Muscle of leg (tissue), 11 donors: ENCODE data around the gene STMP1. TPM values are rescaled to one million over a fixed set of nuclear protein-coding genes. Genes with fewer than 3 reads are reported as not detected.
"Not testable (repeated sequence)": the region's sequence is repeated elsewhere in the genome, so short reads cannot be mapped to it uniquely, and the experiment has no call there.

ENCODE experiments used
- DNase-seq: peaks from one replicate; pipeline ENCODE4 v3.0.0; 2013
- H3K27ac ChIP-seq: one replicate; pipeline ENCODE4 v1.5.1; 2013; ENCODE audit warnings: mild to moderate bottlenecking, low read length, control low read depth
- H3K27me3 ChIP-seq: one replicate; pipeline ENCODE4 v1.6.1; 2013; ENCODE audit warnings: low read length; ENCODE audit not compliant: control insufficient read depth, insufficient read depth
- H3K36me3 ChIP-seq: one replicate; pipeline ENCODE4 v1.6.1; 2013; ENCODE audit warnings: low read length; ENCODE audit not compliant: control insufficient read depth, insufficient read depth
- H3K4me1 ChIP-seq: one replicate; pipeline ENCODE4 v1.6.1; 2013; ENCODE audit warnings: low read length; ENCODE audit not compliant: control insufficient read depth, insufficient read depth
- H3K4me3 ChIP-seq: one replicate; pipeline ENCODE4 v1.5.1; 2013; ENCODE audit warnings: low read length, control low read depth
- H3K9me3 ChIP-seq: replicated peaks from 2 replicates; pipeline ENCODE4 v1.6.1; 2013; ENCODE audit warnings: low read depth, low read length; ENCODE audit not compliant: control insufficient read depth
- WGBS: methylation state at CpG from one replicate; pipeline ENCODE4 v1.1.5; 2013; ENCODE audit warnings: missing lambda C conversion rate; ENCODE audit not compliant: insufficient coverage; 5-methylcytosine and 5-hydroxymethylcytosine counted together
- polyA plus RNA-seq, 8 donors: library from polyadenylated mRNA; unstranded; fragments of 120-200 nt; gene quantifications; one replicate each; pipeline versions ENCODE4 v1.2.1 to v1.2.3, GENCODE V29; 2013; ENCODE audit warnings: inconsistent platforms in 1 of 8, low replicate concordance in 1 of 8; ENCODE audit not compliant: insufficient read length in 8 of 8, insufficient read depth in 1 of 8
- total RNA-seq: library from RNA; stranded (reverse); fragments of 120-200 nt; gene quantifications from one replicate; pipeline ENCODE4 v1.2.4, GENCODE V29; 2013

The STMP1 gene
- total and polyA plus RNA-seq, 9 donors = 16.9 to 52.3 (median 49.8) TPM

GRCh38 chr7:135690566-135690965, 28.3 kb downstream of the STMP1 start:
- peaks cover 21% of the 10 kb centered on the region for H3K36me3 ChIP-seq
- WGBS = 95% methylated on average over 3 of the region's 3 CpGs

GRCh38 chr7:135692055-135692454, 29.7 kb downstream of the STMP1 start:
- no peak overlapping the region for H3K4me3 ChIP-seq
- H3K4me1 ChIP-seq = no peaks in the 10 kb centered on the region
- WGBS = no CpG with 5 or more reads among the region's 3 CpGs
- peaks cover 16% of the 10 kb centered on the region for H3K36me3 ChIP-seq
- H3K27ac ChIP-seq = no peak overlapping the region
- DNase-seq = no peak
- no peaks in the 10 kb centered on the region for H3K27me3 ChIP-seq
- H3K9me3 ChIP-seq = no peaks in the 10 kb centered on the region

More at GRCh38 chr7:135690566-135690965, 28.3 kb downstream of the STMP1 start:
- Histone ChIP-seq H3K27me3 (no peaks in the 10 kb centered on the region), H3K27ac (no peak overlapping the region), H3K9me3 (no peaks in the 10 kb centered on the region), H3K4me1 (no peaks in the 10 kb centered on the region), H3K4me3 (no peak overlapping the region)
- no peak for DNase-seq

GRCh38 chr7:135692606-135693005, 30.3 kb downstream of the STMP1 start:
- no CpG with 5 or more reads among the region's 7 CpGs for WGBS
- not testable (repeated sequence) for H3K4me1 ChIP-seq, H3K9me3 ChIP-seq, H3K27ac ChIP-seq, H3K27me3 ChIP-seq, DNase-seq, H3K4me3 ChIP-seq
- peaks cover 13% of the 10 kb centered on the region for H3K36me3 ChIP-seq

- no peak overlapping the region for H3K27ac ChIP-seq
- no peak overlapping the region for H3K4me3 ChIP-seq
- peaks cover 13% of the 10 kb centered on the region for H3K36me3 ChIP-seq
- 90% methylated on average over 2 of the region's 4 CpGs for WGBS
- H3K27me3 ChIP-seq = no peaks in the 10 kb centered on the region
- no peaks in the 10 kb centered on the region for H3K4me1 ChIP-seq
- DNase-seq = no peak
- no peaks in the 10 kb centered on the region for H3K9me3 ChIP-seq
Observed at GRCh38 chr7:135693558-135693957, 31.2 kb downstream of the STMP1 start.

- H3K27ac ChIP-seq = no peak overlapping the region
- peak; percentile 31 for DNase-seq
- H3K4me1 ChIP-seq = no peaks in the 10 kb centered on the region
- H3K4me3 ChIP-seq = no peak overlapping the region
- H3K27me3 ChIP-seq = no peaks in the 10 kb centered on the region
- H3K9me3 ChIP-seq = no peaks in the 10 kb centered on the region
- WGBS = 44% methylated on average over 7 of the region's 8 CpGs
- peaks cover 2% of the 10 kb centered on the region for H3K36me3 ChIP-seq
Observed at GRCh38 chr7:135697276-135698049, 35.1 kb downstream of the STMP1 start.

GRCh38 chr7:135704074-135704473, 41.8 kb downstream of the STMP1 start:
- Histone ChIP-seq H3K9me3 (no peaks in the 10 kb centered on the region), H3K27me3 (peaks cover 5% of the 10 kb centered on the region), H3K4me1 (no peaks in the 10 kb centered on the region), H3K27ac (no peak overlapping the region), H3K36me3 (no peaks in the 10 kb centered on the region), H3K4me3 (no peak overlapping the region)
- DNase-seq = no peak
- WGBS = 63% methylated on average over 2 of the region's 2 CpGs

- H3K36me3 ChIP-seq = no peaks in the 10 kb centered on the region
- WGBS = 34% methylated on average over 4 of the region's 5 CpGs
- no peaks in the 10 kb centered on the region for H3K9me3 ChIP-seq
Observed at GRCh38 chr7:135704698-135705097, 42.4 kb downstream of the STMP1 start.

GRCh38 chr7:135706038-135706742, 43.9 kb downstream of the STMP1 start:
- Histone ChIP-seq H3K27me3 (peaks cover 7% of the 10 kb centered on the region), H3K4me3 (no peak overlapping the region), H3K36me3 (no peaks in the 10 kb centered on the region), H3K9me3 (no peaks in the 10 kb centered on the region), H3K4me1 (no peaks in the 10 kb centered on the region), H3K27ac (no peak overlapping the region)
- WGBS = 91% methylated on average over 15 of the region's 20 CpGs
- DNase-seq = no peak

More at GRCh38 chr7:135704698-135705097, 42.4 kb downstream of the STMP1 start:
- Histone ChIP-seq H3K27me3 (peaks cover 5% of the 10 kb centered on the region), H3K27ac (no peak overlapping the region), H3K4me3 (no peak overlapping the region), H3K4me1 (no peaks in the 10 kb centered on the region)
- no peak for DNase-seq

GRCh38 chr7:135706858-135707569, 44.7 kb downstream of the STMP1 start:
- Histone ChIP-seq H3K4me3 (no peak overlapping the region), H3K4me1 (no peaks in the 10 kb centered on the region), H3K27ac (no peak overlapping the region), H3K27me3 (peaks cover 12% of the 10 kb centered on the region), H3K36me3 (no peaks in the 10 kb centered on the region), H3K9me3 (no peaks in the 10 kb centered on the region)
- WGBS = 83% methylated on average over 1 of the region's 7 CpGs
- no peak for DNase-seq

- Histone ChIP-seq H3K27me3 (peaks cover 14% of the 10 kb centered on the region), H3K36me3 (no peaks in the 10 kb centered on the region), H3K4me3 (no peak overlapping the region), H3K9me3 (no peaks in the 10 kb centered on the region), H3K27ac (no peak overlapping the region), H3K4me1 (no peaks in the 10 kb centered on the region)
- DNase-seq = no peak
- 54% methylated on average over 2 of the region's 5 CpGs for WGBS
Observed at GRCh38 chr7:135707570-135707966, 45.3 kb downstream of the STMP1 start.
